HFFc6 (cell line): ENCODE data around the gene ZMYND10. TPM values are rescaled to one million over a fixed set of nuclear protein-coding genes. Genes with fewer than 3 reads are reported as not detected.
A peak's percentile ranks its signal among the peaks of the same experiment; 100 is the strongest.

Source experiments
- DNase-seq: peaks from one replicate; pipeline ENCODE4 v3.0.0-alpha.2; 2018
- H3K27ac Mint-ChIP-seq: 2 replicates; pipeline ENCODE4 v1.8.0; 2020; ENCODE audit warnings: mild to moderate bottlenecking, mixed read lengths
- H3K27me3 Mint-ChIP-seq: 2 replicates; pipeline ENCODE4 v1.8.0; 2021; ENCODE audit warnings: mild to moderate bottlenecking, moderate library complexity, mixed read lengths; ENCODE audit not compliant: insufficient read depth
- H3K36me3 Mint-ChIP-seq: 2 replicates; pipeline ENCODE4 v1.8.0; 2021; ENCODE audit warnings: low read depth, mixed read lengths
- H3K4me1 Mint-ChIP-seq: 2 replicates; pipeline ENCODE4 v1.8.0; 2020; ENCODE audit warnings: low read depth, mixed read lengths
- H3K4me3 Mint-ChIP-seq: 2 replicates; pipeline ENCODE4 v1.8.0; 2020; ENCODE audit warnings: mild to moderate bottlenecking, moderate library complexity, mixed read lengths
- H3K9me3 Mint-ChIP-seq: 2 replicates; pipeline ENCODE4 v1.8.0; 2020; ENCODE audit warnings: mild to moderate bottlenecking, mixed read lengths
- total RNA-seq, 6 experiments: library from RNA; stranded (reverse); fragmentation: NEBNext Ultra II Directional; extraction: Animal tissue kit (Norgen Biotek cat#: 25700); gene quantifications; 2 replicates in 1 of 6; 3 replicates in 5 of 6; pipeline ENCODE4 v1.2.3, GENCODE V29; 2021
- TF ChIP-seq, protein P1 (sequence below): fragments of 200-600 bp; sonication (generic); IDR thresholded peaks from 2 replicates; pipeline ENCODE4 v1.5.0; 2021; ENCODE audit warnings: antibody characterized with exemption, mild to moderate bottlenecking

ZMYND10 gene
- total RNA-seq, 6 experiments from 2014 or later = 0.78 to 1.3 (median 0.83) TPM; not detected in 1

DNA sequence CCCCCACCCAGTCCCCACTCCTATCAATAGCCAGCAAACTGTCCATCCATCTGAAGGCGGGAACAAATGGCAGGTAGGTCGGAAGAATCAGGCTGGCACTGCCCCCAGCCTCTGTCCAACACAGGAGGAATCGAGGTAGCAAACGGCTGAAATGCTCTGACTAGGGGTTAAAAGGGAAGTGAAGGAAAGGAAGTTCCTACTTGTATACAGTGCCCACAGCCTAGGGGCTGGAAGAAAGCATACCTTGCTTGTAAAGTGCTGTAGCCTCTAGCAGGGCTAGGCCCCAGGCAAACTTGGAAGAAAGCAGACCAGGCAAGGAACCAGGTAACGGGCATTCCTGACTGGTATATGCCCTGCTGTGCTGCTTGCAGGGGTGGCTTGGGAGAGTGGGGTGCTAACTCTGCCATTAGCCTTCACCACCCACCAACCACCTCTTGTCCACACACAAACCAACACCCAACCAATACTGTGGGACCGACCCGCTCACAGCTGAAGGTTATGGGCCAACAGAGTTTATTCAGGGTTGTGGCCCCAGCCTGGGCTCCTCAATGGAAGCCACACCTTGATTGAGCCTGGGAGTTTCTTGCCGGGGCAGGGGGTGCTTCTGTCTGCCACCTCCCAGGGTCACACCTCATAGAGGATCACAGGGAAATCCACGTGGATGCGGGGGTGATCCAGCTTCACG, 19.9 kb downstream of the ZMYND10 start:
- Mint-ChIP-seq H3K4me1 (peaks cover 14% of the 10 kb centered on the region), H3K36me3 (peaks cover 7% of the 10 kb centered on the region; the same call in 1 of the 2 replicates), H3K27ac (no peak overlapping the region), H3K4me3 (no peak overlapping the region), H3K9me3 (no peaks in the 10 kb centered on the region), H3K27me3 (peaks cover 4% of the 10 kb centered on the region)
- TF ChIP-seq, protein P1, sequence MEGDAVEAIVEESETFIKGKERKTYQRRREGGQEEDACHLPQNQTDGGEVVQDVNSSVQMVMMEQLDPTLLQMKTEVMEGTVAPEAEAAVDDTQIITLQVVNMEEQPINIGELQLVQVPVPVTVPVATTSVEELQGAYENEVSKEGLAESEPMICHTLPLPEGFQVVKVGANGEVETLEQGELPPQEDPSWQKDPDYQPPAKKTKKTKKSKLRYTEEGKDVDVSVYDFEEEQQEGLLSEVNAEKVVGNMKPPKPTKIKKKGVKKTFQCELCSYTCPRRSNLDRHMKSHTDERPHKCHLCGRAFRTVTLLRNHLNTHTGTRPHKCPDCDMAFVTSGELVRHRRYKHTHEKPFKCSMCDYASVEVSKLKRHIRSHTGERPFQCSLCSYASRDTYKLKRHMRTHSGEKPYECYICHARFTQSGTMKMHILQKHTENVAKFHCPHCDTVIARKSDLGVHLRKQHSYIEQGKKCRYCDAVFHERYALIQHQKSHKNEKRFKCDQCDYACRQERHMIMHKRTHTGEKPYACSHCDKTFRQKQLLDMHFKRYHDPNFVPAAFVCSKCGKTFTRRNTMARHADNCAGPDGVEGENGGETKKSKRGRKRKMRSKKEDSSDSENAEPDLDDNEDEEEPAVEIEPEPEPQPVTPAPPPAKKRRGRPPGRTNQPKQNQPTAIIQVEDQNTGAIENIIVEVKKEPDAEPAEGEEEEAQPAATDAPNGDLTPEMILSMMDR = no peak
- DNase-seq = no peak

DNA sequence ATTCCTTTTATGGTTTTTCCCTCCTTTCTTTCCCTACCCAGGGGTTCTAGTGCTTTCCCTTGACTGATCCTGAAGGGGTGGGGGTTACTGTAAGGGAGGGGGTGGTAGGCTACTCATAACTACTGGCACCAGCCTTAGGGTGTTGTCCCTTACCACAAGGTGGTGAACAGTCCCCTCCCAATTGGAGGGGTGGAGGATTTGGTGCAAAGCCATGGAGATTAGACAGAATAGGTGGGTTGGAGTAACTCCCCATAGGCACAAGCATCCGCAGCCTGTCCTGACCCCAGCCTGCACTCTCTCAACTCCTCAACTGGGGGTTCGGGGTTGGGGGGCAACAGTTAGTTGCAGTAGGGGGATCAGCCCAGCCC, 20.4 kb downstream of the ZMYND10 start:
- H3K27ac Mint-ChIP-seq = no peak overlapping the region
- peaks cover 19% of the 10 kb centered on the region for H3K4me1 Mint-ChIP-seq

DNA sequence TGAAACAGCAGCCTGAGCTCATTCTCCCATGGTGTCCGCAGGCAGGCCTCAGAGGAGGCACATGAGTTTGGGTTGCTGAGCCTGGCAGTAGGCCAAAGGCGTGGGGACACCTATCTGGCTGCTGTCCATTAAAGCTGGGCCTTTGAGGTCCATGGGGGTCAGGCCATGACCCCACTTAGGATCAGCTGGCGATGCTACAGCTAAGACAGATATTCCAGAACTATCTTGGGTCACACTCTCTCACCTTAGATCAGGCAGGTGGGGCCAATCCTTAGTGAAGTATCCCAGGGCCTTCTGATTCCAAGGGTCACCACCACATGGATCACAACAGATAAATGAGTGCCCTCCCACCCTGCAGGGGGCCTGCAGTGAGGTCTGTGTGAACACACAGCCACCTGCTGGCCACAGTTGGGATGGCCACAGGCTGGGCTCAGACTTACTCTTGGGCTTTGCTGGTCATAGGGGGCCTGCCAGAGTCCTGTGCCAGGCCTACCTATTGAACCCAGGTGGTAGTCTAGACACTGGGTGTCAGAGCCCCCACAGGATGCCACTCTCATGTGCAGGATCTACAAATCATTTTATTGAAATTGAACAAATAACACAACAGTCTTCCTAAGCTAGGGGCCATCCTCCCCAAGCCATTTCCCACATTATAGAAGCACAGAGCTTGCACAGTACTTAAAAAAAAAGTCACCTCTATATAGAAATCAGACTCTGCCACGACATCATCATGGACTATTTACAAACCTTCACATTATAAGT, 21.0 kb downstream of the ZMYND10 start:
- Mint-ChIP-seq H3K27ac (peak overlapping the region; percentile 44; the same call in 1 of the 2 replicates), H3K36me3 (peaks cover 7% of the 10 kb centered on the region; the same call in 1 of the 2 replicates), H3K4me3 (no peak overlapping the region), H3K27me3 (peaks cover 4% of the 10 kb centered on the region), H3K9me3 (no peaks in the 10 kb centered on the region), H3K4me1 (peaks cover 23% of the 10 kb centered on the region)
- TF ChIP-seq, protein P1 = peak; percentile 94
- DNase-seq = peak; percentile 46

More for the DNA sequence above, 20.4 kb downstream of the ZMYND10 start:
- Mint-ChIP-seq H3K9me3 (no peaks in the 10 kb centered on the region), H3K4me3 (no peak overlapping the region), H3K27me3 (peaks cover 4% of the 10 kb centered on the region), H3K36me3 (peaks cover 7% of the 10 kb centered on the region; the same call in 1 of the 2 replicates)
- no peak for DNase-seq
- TF ChIP-seq, protein P1 = no peak

DNA sequence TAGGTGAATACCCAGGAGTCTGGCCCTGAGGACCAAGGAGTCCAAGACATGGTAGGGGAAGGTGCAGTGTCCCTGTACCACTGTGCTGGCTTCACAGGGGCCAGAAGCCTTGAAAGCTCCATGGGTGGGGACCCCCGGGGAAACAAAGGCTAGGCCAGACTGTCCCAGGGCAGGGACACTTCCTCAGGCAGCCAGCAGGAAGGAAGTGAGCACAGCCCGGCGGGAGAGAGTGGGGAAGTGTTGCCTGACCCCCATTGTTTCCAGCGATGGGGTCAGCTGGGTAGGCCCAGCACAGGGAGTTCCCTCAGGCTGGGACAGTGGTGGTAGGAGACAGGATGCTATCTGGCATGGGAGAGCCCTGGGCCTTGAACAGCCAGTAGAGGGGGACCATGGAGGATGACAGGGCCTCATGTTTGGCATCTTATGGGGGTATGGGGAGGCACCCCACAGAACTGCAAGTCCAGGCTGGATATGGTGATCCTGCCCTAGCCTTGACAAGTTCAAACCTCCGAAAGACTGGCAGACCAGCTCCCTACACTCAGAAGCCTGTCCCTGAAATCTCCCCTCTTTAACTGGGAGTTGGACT, 21.8 kb downstream of the ZMYND10 start:
- peaks cover 7% of the 10 kb centered on the region; the same call in 1 of the 2 replicates for H3K36me3 Mint-ChIP-seq
- peaks cover 4% of the 10 kb centered on the region for H3K27me3 Mint-ChIP-seq
- no peak overlapping the region for H3K4me3 Mint-ChIP-seq
- no peaks in the 10 kb centered on the region for H3K9me3 Mint-ChIP-seq
- H3K4me1 Mint-ChIP-seq = peaks cover 23% of the 10 kb centered on the region
- TF ChIP-seq, protein P1 = no peak
- H3K27ac Mint-ChIP-seq = no peak overlapping the region
- no peak for DNase-seq

DNA sequence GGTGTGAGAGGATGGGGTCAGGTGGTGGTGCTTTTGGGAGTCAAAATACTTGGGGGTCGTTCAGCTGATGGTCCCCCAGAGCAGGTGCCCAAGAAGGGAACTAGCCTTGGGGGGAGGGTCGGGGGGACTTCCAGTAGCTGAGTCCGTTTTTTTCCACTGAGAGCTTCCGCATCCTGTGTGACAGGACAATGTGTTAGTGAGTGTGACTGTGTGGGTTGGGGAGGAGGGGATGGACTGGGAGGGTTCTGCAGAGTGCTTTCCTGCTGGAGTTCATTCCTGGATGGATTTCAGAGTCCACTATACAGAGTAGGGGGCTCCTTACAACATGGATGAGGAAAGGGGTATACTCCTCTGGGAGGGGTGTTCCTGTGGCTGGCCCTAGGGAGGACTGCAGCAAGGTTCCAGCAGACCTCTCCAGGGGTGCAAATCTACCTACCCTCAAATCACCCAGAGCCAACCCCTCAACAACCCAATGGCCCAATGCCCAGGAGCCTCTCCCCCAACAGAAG, 22.4 kb downstream of the ZMYND10 start:
- peaks cover 2% of the 10 kb centered on the region; the same call in 1 of the 2 replicates for H3K36me3 Mint-ChIP-seq

More for the DNA sequence above, 22.4 kb downstream of the ZMYND10 start:
- Mint-ChIP-seq H3K9me3 (no peaks in the 10 kb centered on the region), H3K4me1 (peaks cover 17% of the 10 kb centered on the region), H3K27me3 (peaks cover 4% of the 10 kb centered on the region), H3K27ac (peak overlapping the region; percentile 47), H3K4me3 (no peak overlapping the region)
- TF ChIP-seq, protein P1 = no peak
- no peak for DNase-seq
